GM12874 (cell line): ENCODE data around the gene PRDX2.
A peak's percentile ranks its signal among the peaks of the same experiment; 100 is the strongest.

Experiments
- TF ChIP-seq, protein P1 (sequence below): IDR thresholded peaks from 2 replicates; pipeline ENCODE4 v1.5.1; 2011; ENCODE audit warnings: low read depth, mild to moderate bottlenecking, control low read depth, low read length, moderate library complexity; ENCODE audit not compliant: insufficient read depth

PRDX2 gene

DNA sequence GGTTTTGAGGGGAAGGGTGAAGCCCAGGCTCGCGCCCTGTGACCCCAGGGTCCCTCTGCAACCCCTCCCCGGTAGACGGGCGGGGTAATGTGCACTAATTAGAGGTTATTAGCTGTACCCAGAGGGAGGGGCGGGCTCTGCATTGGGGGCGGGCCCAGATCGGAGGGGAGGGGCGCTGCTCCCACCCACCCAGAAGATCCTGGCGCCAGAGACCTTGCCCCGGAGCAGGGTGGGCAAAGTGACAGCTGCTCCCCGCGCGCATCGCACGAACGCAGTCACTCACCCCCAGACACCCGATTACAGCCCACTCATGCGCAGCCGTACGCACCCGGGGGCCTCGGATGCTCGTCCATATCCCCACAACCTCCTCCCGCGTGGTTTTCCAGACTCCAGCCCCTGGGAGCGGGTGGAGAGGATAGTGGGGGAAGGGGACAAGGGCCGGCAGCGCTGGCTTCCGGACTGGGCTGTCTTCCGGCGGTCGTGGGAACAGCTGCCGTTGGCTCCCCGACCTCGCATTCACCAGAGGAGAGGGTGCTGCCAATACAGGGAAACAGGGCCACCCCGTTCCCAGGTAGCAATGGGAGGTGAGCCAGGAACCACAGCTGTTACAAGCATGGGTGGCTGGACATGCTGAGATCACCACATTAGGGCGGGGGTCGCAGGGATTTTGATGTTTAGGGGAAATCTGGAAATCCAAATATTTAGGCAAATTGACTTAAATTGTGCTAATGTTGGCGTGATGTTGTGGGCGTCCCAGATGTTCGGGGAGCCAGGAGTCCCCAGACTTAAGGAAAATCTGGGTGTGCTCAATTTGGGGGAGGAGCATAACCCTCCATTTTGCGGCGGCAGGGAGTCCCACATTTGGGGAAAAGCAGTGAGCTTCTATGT, 23.3 kb downstream of the PRDX2 start:
- TF ChIP-seq, protein P1, sequence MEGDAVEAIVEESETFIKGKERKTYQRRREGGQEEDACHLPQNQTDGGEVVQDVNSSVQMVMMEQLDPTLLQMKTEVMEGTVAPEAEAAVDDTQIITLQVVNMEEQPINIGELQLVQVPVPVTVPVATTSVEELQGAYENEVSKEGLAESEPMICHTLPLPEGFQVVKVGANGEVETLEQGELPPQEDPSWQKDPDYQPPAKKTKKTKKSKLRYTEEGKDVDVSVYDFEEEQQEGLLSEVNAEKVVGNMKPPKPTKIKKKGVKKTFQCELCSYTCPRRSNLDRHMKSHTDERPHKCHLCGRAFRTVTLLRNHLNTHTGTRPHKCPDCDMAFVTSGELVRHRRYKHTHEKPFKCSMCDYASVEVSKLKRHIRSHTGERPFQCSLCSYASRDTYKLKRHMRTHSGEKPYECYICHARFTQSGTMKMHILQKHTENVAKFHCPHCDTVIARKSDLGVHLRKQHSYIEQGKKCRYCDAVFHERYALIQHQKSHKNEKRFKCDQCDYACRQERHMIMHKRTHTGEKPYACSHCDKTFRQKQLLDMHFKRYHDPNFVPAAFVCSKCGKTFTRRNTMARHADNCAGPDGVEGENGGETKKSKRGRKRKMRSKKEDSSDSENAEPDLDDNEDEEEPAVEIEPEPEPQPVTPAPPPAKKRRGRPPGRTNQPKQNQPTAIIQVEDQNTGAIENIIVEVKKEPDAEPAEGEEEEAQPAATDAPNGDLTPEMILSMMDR, result no peak

DNA sequence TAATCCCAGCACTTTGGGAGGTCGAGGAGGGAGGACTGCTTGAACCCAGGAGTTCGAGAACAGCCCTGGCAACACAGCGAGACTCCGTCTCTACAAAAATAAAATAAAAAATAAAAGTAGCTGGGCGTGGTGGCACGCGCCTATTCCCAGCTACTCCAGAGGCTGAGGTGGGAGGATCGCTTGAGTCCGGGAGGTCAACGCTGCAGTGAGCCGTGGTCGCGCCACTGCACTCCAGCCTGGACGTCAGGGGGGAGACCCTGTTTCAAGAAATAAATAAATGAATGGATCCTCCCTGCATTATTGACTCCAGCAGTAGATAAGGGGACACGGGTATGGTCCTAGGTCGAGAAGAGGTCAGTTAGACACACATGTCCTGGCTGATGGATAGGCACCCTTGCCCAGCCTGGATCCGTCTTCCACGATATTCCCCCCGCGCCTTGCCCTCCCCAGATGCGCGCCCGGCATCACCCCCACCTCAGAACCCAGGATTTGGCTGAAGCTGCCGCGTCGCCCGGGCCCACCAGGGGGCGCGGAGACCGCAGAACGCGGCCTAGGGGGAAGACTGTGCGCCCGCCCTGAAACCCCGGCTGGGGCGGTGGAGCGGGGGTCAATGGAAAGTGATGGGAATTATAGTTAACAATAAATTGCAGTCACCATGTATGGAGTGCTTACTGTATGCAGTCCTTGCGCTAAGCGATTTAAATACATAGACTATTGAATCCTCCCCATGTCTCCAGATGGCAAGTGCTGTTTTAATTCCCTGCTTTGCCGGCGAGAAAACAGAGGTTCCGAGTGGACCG, 24.2 kb downstream of the PRDX2 start:
- TF ChIP-seq, protein P1, result peak; percentile 96

DNA sequence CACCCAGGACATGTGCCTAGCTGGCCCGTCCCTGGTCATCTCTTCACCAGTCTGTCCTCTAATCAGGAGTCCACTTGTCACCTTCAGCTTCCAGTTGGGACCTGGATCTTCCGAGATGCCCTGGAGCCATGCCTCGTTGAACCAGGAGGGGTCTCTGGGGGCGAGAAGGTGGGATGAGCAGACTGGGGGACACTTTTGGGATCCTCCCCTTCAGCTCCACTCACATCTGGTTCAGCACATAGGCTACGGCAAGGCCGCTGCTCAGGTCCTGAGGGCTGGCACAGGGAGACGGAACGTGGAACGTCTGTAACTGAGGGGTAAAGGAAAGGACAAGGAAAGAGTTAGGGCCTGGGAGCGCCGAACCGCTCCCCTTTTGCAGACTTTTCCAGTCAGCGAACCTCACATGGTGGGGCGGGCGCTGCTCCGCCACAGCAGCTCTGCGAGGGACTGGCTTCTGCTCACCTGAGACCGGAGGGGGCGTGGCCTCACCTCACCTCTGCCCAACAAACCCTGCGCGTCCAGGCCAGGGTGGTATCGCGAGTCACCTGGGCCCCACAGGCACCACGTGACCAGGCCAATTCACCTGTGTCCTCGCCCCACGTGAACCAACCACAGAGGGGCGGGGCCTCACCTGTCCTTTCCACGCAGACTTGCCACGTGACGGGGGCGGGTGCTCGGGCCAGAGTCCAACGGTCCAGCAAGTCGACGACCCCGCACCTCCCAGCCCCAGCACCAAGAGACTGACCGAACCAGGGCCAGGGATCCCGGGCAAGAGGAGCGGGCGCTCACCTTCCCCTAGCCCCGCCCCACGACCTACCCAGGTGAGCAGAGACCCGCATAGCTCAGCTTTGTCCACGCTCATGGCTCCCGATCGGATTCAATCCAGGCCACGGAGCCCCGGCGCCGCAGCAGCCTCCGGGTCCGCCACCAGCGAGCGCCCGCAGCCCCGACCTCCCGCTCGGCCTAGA, 26.7 kb downstream of the PRDX2 start, which contains the start of gene HOOK2:
TSS of gene HOOK2 (minus strand) at position 965 of the 968 bp plus-strand sequence. CDS start at position 862, 103 bp downstream.
- TF ChIP-seq, protein P1, result no peak

DNA sequence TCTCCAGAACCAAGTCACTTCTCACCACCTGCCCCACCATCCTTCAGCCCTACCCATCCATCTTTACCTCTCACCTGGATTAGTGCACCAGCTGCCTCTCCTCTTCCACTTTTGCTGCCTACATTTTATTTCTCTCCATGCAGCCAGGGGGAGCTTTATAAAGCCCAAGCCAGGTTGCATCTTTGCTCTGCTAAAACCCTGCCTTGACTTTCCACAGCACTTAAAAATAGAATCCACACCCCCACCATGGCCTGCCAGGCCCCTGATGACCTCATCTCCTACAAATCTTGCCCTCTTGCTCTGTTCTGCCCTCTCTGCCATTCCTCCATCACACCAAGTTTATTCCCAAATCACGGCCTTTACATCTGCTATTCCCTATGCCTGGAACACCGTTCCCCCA, 28.0 kb downstream of the PRDX2 start:
- TF ChIP-seq, protein P1, result 0 out of 2 replicates have a peak, but pooled peaks have one; percentile 7

DNA sequence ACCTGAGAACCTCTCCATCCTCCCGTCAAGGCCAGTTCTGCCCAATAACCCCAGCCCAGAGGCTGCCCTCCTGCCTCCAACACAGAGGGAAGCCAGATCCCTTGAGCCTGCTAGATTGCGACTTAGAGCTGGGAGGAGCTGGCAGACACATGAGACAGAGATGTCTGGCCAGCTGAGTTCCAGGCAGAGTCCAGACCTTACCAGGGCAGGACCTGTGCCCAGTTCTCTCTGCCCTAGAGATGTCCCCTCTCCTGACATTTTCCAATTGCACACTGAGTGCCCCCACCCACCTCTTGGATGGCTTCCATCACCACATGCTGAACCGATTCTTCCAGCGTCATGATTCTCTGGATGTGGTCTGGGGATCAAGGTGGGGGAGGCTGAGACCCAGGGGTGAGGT, 29.3 kb downstream of the PRDX2 start:
- TF ChIP-seq, protein P1, result no peak

DNA sequence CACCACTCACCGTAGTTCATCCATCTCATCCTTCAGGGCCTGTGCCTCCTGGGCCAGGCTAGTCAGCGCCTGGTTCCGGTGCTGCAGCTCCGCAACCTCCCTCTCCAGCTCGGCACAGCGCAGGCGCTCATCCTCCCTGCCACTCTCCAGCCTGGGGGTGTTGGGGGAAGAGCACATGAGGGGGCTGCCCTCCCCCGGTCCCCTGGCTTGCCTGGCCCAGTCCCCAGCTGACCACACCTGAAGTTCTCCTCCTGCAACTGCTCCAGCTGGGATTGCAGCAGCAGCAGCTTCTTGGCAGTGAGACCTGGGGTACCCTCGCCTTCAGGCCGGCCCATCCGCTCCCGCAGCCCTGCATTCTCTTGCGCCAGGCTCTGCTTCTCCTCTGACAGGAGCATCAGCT, 30.7 kb downstream of the PRDX2 start:
- TF ChIP-seq, protein P1, result no peak
